Measurements from ENCODE around the gene ABCB8.
A peak's percentile ranks its signal among the peaks of the same experiment; 100 is the strongest.

GRCh38 chr7:151013733-151014497 lies 14.3 kb upstream of the ABCB8 start:
- TF ChIP-seq POLR2A (IDR thresholded peaks at IDR 0.05; ENCODE audit: low read length) (peak; percentile 47), GATA1 (IDR thresholded peaks at IDR 0.05; ENCODE audit: low read depth, low read length) (no peak)
